Skeletal muscle satellite cell (primary cell): ENCODE data around the gene TNF.
"Not testable (repeated sequence)": the region's sequence is repeated elsewhere in the genome, so short reads cannot be mapped to it uniquely, and the experiment has no call there.

Source experiments
- H3K27me3 ChIP-seq: 2 replicates; pipeline ENCODE4 v1.7.0; 2013; ENCODE audit warnings: low read length; ENCODE audit not compliant: control insufficient read depth, insufficient read depth
- H3K36me3 ChIP-seq: 2 replicates; pipeline ENCODE4 v1.7.0; 2013; ENCODE audit warnings: mild to moderate bottlenecking, control low read depth, low read length; ENCODE audit not compliant: insufficient read depth
- H3K4me1 ChIP-seq: 2 replicates; pipeline ENCODE4 v1.7.0; 2013; ENCODE audit warnings: low read length; ENCODE audit not compliant: control insufficient read depth, insufficient read depth
- H3K4me2 ChIP-seq: 2 replicates; pipeline ENCODE4 v1.7.0; 2013; ENCODE audit warnings: mild to moderate bottlenecking, low read length
- H3K4me3 ChIP-seq: 2 replicates; pipeline ENCODE4 v1.7.0; 2013; ENCODE audit warnings: low read length
- H3K9ac ChIP-seq: 2 replicates; pipeline ENCODE4 v1.7.0; 2013; ENCODE audit warnings: mild to moderate bottlenecking, low read depth, low read length, moderate library complexity
- H3K9me3 ChIP-seq: replicated peaks from 2 replicates; pipeline ENCODE4 v1.7.0; 2013; ENCODE audit warnings: mild to moderate bottlenecking, control low read depth, low read length

The TNF gene

GRCh38 chr6:31586008-31586407 lies 10.6 kb downstream of the TNF start, which contains the start of gene LST1:
TSS of gene LST1 (plus strand) at chr6:31586277. CDS start at chr6:31587300, 1,023 bp downstream.
- no peak within 1 kb of the TSS for H3K4me2 ChIP-seq
- no peak within 1 kb of the TSS for H3K9ac ChIP-seq
- no peaks in the 10 kb centered on the region for H3K36me3 ChIP-seq
- H3K27me3 ChIP-seq = no peaks in the 10 kb centered on the region
- H3K9me3 ChIP-seq = no peaks in the 10 kb centered on the region
- H3K4me1 ChIP-seq = peaks cover 12% of the 10 kb centered on the region
- no peak within 1 kb of the TSS for H3K4me3 ChIP-seq

DNA sequence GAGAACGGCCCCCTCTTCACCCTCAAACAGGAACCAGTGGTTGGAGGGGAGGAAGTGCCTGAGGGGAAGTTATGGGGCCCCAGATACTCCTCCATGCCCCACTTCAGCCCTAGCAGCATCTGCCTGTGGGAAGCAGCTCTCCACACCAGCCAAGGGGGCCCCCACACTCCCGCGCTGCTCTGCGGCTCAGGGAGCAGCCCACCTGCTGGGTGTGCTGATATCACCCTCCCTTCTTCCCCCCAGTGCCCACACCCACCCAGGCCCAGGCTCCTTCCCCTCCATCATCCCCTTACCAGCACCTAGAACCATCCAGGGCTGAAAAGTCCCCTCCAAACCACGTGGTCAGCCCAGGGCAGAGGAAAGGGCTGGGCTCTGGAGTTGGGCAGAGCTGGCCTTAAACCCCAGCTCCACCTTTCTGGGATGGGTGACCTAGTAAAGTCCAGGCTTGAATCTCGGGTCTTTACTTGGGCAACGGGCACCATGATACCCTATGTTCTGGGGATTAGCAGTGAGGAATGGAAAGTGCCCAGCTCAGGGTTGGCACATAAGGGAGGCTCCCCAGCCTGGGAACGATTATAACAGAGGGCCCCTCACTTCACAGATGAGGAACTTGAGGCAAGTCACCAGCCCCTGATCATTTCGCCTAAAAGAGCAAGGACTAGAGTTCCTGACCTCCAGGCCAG lies 11.4 kb downstream of the TNF start:
- H3K9me3 ChIP-seq = no peaks in the 10 kb centered on the region
- H3K4me1 ChIP-seq = peaks cover 7% of the 10 kb centered on the region
- H3K36me3 ChIP-seq = no peaks in the 10 kb centered on the region
- H3K4me3 ChIP-seq = no peak overlapping the region
- no peak overlapping the region for H3K4me2 ChIP-seq
- H3K9ac ChIP-seq = no peak overlapping the region
- no peaks in the 10 kb centered on the region for H3K27me3 ChIP-seq

GRCh38 chr6:31587791-31588777 lies 12.7 kb downstream of the TNF start:
- Histone ChIP-seq H3K9me3 (no peaks in the 10 kb centered on the region), H3K36me3 (no peaks in the 10 kb centered on the region), H3K4me1 (peaks cover 4% of the 10 kb centered on the region), H3K4me2 (no peak overlapping the region), H3K27me3 (no peaks in the 10 kb centered on the region), H3K4me3 (no peak overlapping the region), H3K9ac (no peak overlapping the region)

- H3K4me1 ChIP-seq = peaks cover 4% of the 10 kb centered on the region
- no peaks in the 10 kb centered on the region for H3K9me3 ChIP-seq
- no peak overlapping the region for H3K4me2 ChIP-seq
- H3K27me3 ChIP-seq = no peaks in the 10 kb centered on the region
- no peaks in the 10 kb centered on the region for H3K36me3 ChIP-seq
- H3K4me3 ChIP-seq = no peak overlapping the region
- no peak overlapping the region for H3K9ac ChIP-seq
Observed at GRCh38 chr6:31588871-31589650, 13.7 kb downstream of the TNF start.

GRCh38 chr6:31590691-31591090 lies 15.3 kb downstream of the TNF start:
- not testable (repeated sequence) for H3K4me1 ChIP-seq, H3K4me3 ChIP-seq, H3K9me3 ChIP-seq, H3K27me3 ChIP-seq, H3K36me3 ChIP-seq, H3K4me2 ChIP-seq, H3K9ac ChIP-seq

DNA sequence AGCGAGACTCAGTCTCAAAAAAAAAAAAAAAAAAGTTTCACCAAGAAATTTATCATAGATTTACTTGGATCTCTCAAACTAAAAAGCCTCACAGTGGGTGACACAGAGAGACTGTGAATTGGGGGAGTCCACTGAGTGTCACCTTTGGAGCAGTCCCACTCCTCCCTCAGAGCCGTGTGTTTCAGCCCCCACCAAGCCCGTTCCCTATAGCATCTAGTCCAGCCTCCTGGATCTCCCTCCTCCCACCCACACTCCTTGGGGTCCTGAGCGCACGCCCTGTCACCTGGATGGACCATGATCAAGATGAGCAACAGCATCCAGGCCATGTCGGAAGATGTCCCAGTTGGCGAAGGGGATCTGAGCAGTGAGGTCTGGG lies 17.0 kb downstream of the TNF start:
- Histone ChIP-seq H3K4me1 (peaks cover 4% of the 10 kb centered on the region), H3K4me2 (no peak overlapping the region), H3K27me3 (no peaks in the 10 kb centered on the region), H3K9ac (no peak overlapping the region), H3K9me3 (no peaks in the 10 kb centered on the region), H3K4me3 (no peak overlapping the region), H3K36me3 (no peaks in the 10 kb centered on the region)

- H3K4me2 ChIP-seq = no peak overlapping the region
- no peaks in the 10 kb centered on the region for H3K9me3 ChIP-seq
- no peak overlapping the region for H3K9ac ChIP-seq
- H3K4me1 ChIP-seq = no peaks in the 10 kb centered on the region
- no peak overlapping the region for H3K4me3 ChIP-seq
- H3K36me3 ChIP-seq = no peaks in the 10 kb centered on the region
- H3K27me3 ChIP-seq = no peaks in the 10 kb centered on the region
Observed at GRCh38 chr6:31597006-31597405, 21.6 kb downstream of the TNF start.

- no peak overlapping the region for H3K9ac ChIP-seq
- no peaks in the 10 kb centered on the region for H3K36me3 ChIP-seq
- no peak overlapping the region for H3K4me2 ChIP-seq
- H3K9me3 ChIP-seq = no peaks in the 10 kb centered on the region
- no peaks in the 10 kb centered on the region for H3K27me3 ChIP-seq
- no peaks in the 10 kb centered on the region for H3K4me1 ChIP-seq
- H3K4me3 ChIP-seq = no peak overlapping the region
Observed at GRCh38 chr6:31607317-31607716, 32.0 kb downstream of the TNF start.

GRCh38 chr6:31609519-31610406 lies 34.4 kb downstream of the TNF start:
- Histone ChIP-seq H3K4me3 (no peak overlapping the region), H3K36me3 (no peaks in the 10 kb centered on the region), H3K4me2 (no peak overlapping the region), H3K4me1 (no peaks in the 10 kb centered on the region), H3K9ac (no peak overlapping the region), H3K9me3 (no peaks in the 10 kb centered on the region), H3K27me3 (peaks cover 4% of the 10 kb centered on the region)

GRCh38 chr6:31610968-31611367 lies 35.6 kb downstream of the TNF start:
- no peak overlapping the region for H3K4me3 ChIP-seq

More at GRCh38 chr6:31610968-31611367, 35.6 kb downstream of the TNF start:
- Histone ChIP-seq H3K9ac (no peak overlapping the region), H3K4me2 (no peak overlapping the region), H3K4me1 (no peaks in the 10 kb centered on the region), H3K36me3 (no peaks in the 10 kb centered on the region), H3K27me3 (peaks cover 8% of the 10 kb centered on the region), H3K9me3 (no peaks in the 10 kb centered on the region)
